ENCODE results near the gene HIPK2. TPM values are rescaled to one million over a fixed set of nuclear protein-coding genes. Genes with fewer than 3 reads are reported as not detected.

Gene HIPK2
- total RNA-seq, 1 experiment from 2014 or later = 33.4 TPM

- no peak overlapping the region for H3K27ac Mint-ChIP-seq (ENCODE audit: unreplicated experiment)
- H3K4me3 Mint-ChIP-seq (ENCODE audit: low read depth, unreplicated experiment) = no peak overlapping the region
- no peak for DNase-seq
- TF ChIP-seq, protein P1, sequence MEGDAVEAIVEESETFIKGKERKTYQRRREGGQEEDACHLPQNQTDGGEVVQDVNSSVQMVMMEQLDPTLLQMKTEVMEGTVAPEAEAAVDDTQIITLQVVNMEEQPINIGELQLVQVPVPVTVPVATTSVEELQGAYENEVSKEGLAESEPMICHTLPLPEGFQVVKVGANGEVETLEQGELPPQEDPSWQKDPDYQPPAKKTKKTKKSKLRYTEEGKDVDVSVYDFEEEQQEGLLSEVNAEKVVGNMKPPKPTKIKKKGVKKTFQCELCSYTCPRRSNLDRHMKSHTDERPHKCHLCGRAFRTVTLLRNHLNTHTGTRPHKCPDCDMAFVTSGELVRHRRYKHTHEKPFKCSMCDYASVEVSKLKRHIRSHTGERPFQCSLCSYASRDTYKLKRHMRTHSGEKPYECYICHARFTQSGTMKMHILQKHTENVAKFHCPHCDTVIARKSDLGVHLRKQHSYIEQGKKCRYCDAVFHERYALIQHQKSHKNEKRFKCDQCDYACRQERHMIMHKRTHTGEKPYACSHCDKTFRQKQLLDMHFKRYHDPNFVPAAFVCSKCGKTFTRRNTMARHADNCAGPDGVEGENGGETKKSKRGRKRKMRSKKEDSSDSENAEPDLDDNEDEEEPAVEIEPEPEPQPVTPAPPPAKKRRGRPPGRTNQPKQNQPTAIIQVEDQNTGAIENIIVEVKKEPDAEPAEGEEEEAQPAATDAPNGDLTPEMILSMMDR (IDR thresholded peaks at IDR 0.05; ENCODE audit: unreplicated experiment) = no peak
- CTCF ChIA-PET = interaction anchor here (0.6 kb wide), 1 partner anchor 26 kb away, joined by 3 read pairs; no protein-coding TSS in a partner anchor
- no peaks in the 10 kb centered on the region for H3K27me3 Mint-ChIP-seq (ENCODE audit: unreplicated experiment)
- H3K36me3 Mint-ChIP-seq (ENCODE audit: insufficient read depth, unreplicated experiment) = peaks cover 5% of the 10 kb centered on the region
- BruUV-seq (replicated peaks) = no TSS peak
- H3K4me1 Mint-ChIP-seq (ENCODE audit: low read depth, unreplicated experiment) = no peaks in the 10 kb centered on the region
- H3K9me3 Mint-ChIP-seq (ENCODE audit: low read depth, unreplicated experiment) = no peaks in the 10 kb centered on the region
- intact Hi-C loops (cut with micrococcal nuclease; ENCODE audit: unreplicated experiment) = no loop called here
Measured at GRCh38 chr7:139694389-139694676, 83.5 kb downstream of the HIPK2 start.

DNA sequence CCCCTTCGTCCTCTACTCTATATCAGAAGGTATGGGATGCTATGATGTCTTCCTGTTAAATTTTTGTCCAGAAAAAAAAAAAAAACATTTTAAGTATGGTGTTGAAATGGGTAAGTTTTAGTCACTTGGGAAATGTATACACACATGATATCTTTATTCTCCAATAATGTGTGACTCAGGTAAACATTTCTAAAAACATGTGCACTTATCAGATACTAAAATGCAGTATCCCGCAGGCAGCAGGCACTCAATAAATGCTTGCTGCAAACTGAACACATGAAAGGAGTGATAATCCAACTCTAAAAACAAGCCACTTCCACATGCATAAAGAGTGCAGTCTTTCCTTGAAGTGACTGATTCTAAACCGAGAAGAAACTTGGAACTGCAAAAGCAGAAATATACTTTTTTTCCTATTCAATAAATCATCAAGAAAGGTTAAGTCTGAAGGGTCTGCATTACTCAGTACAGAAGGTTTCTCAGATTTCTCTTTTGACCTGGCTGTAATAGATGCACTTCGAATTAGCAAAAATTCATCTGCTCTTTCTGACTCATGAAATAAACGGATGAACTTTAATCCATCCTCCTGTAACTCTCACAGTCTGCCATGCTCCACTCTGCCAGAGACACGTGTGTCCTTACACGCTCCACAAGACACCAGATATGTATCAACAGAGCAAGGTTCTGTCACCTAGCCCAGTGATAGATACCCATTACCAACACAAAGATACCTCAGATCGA lies 84.0 kb downstream of the HIPK2 start:
- H3K4me3 Mint-ChIP-seq (ENCODE audit: low read depth, unreplicated experiment) = no peak overlapping the region
- CTCF ChIA-PET = interaction anchor here (0.6 kb wide), 1 partner anchor 26 kb away, joined by 3 read pairs; no protein-coding TSS in a partner anchor
- BruUV-seq (replicated peaks) = no TSS peak

GRCh38 chr7:139692723-139693122 lies 85.1 kb downstream of the HIPK2 start:
- intact Hi-C loops (cut with micrococcal nuclease; ENCODE audit: unreplicated experiment) = no loop called here
- no TSS peak for BruUV-seq (replicated peaks)
- CTCF ChIA-PET = no interaction called here
- Mint-ChIP-seq H3K4me1 (ENCODE audit: low read depth, unreplicated experiment) (peaks cover 8% of the 10 kb centered on the region), H3K27me3 (ENCODE audit: unreplicated experiment) (no peaks in the 10 kb centered on the region), H3K9me3 (ENCODE audit: low read depth, unreplicated experiment) (no peaks in the 10 kb centered on the region), H3K36me3 (ENCODE audit: insufficient read depth, unreplicated experiment) (peaks cover 5% of the 10 kb centered on the region), H3K4me3 (ENCODE audit: low read depth, unreplicated experiment) (no peak overlapping the region), H3K27ac (ENCODE audit: unreplicated experiment) (no peak overlapping the region)
- DNase-seq = no peak
- TF ChIP-seq, protein P1 (IDR thresholded peaks at IDR 0.05; ENCODE audit: unreplicated experiment) = no peak

More for the DNA sequence above, 84.0 kb downstream of the HIPK2 start:
- no peak for DNase-seq
- TF ChIP-seq, protein P1 (IDR thresholded peaks at IDR 0.05; ENCODE audit: unreplicated experiment) = no peak
- intact Hi-C loops (cut with micrococcal nuclease; ENCODE audit: unreplicated experiment) = no loop called here
- no peaks in the 10 kb centered on the region for H3K9me3 Mint-ChIP-seq (ENCODE audit: low read depth, unreplicated experiment)
- H3K36me3 Mint-ChIP-seq (ENCODE audit: insufficient read depth, unreplicated experiment) = peaks cover 5% of the 10 kb centered on the region
- H3K4me1 Mint-ChIP-seq (ENCODE audit: low read depth, unreplicated experiment) = no peaks in the 10 kb centered on the region
- H3K27ac Mint-ChIP-seq (ENCODE audit: unreplicated experiment) = no peak overlapping the region
- H3K27me3 Mint-ChIP-seq (ENCODE audit: unreplicated experiment) = no peaks in the 10 kb centered on the region

- no peak for DNase-seq
- Mint-ChIP-seq H3K4me3 (ENCODE audit: low read depth, unreplicated experiment) (no peak overlapping the region), H3K4me1 (ENCODE audit: low read depth, unreplicated experiment) (peaks cover 8% of the 10 kb centered on the region), H3K27me3 (ENCODE audit: unreplicated experiment) (no peaks in the 10 kb centered on the region), H3K9me3 (ENCODE audit: low read depth, unreplicated experiment) (peaks cover 2% of the 10 kb centered on the region), H3K27ac (ENCODE audit: unreplicated experiment) (no peak overlapping the region), H3K36me3 (ENCODE audit: insufficient read depth, unreplicated experiment) (peaks cover 5% of the 10 kb centered on the region)
- CTCF ChIA-PET = no interaction called here
- TF ChIP-seq, protein P1 (IDR thresholded peaks at IDR 0.05; ENCODE audit: unreplicated experiment) = no peak
- intact Hi-C loops (cut with micrococcal nuclease; ENCODE audit: unreplicated experiment) = no loop called here
- BruUV-seq (replicated peaks) = no TSS peak
Measured at GRCh38 chr7:139691253-139691781, 86.5 kb downstream of the HIPK2 start.

All from Calu3 (cell line).